Measurements from ENCODE around the gene PTBP1. TPM values are rescaled to one million over a fixed set of nuclear protein-coding genes. Genes with fewer than 3 reads are reported as not detected.

PTBP1 gene
- total and polyA plus RNA-seq, 2 of the 13 experiments (the other 11 are each of a cell fraction or from before 2014, with no cell fraction given) = 195 to 288 TPM

DNA sequence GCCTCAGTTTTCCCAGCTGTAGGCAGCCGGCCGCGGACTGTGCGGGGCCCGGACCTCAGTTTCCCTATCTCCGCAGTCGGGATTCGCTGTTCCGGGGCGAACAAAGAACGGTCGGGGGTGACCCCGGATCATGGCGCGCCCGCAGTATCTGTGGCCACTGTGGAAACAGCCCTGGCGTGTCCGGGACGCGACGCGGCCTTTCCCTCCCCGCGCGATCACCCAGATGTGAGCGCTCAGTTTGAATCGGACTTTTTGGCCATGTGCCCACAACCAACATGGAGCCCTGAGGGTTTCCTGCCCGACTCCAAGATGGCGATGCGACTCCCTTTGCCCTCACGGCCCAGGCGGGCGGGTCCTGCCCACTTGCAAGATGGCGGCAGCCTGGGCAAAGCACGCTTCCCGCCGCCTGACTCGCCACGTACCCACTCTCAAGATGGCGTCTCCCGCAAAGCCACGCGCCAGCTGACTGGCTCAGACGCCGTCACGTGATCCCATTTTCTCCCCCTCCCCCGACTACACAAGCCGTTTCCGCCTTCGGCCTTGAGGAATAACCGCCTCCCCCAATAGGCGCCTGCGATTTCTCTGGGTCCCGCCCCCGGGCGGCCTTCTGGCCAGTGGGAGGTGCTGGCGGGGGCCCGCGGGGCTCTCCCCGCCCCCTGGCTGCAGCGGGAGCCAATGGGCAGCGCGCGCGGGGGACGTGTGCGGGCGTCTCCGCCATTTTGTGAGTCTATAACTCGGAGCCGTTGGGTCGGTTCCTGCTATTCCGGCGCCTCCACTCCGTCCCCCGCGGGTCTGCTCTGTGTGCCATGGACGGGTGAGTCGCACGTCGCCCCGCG, at the start of gene PTBP1 (continued):
- TF ChIP-seq, protein P1, sequence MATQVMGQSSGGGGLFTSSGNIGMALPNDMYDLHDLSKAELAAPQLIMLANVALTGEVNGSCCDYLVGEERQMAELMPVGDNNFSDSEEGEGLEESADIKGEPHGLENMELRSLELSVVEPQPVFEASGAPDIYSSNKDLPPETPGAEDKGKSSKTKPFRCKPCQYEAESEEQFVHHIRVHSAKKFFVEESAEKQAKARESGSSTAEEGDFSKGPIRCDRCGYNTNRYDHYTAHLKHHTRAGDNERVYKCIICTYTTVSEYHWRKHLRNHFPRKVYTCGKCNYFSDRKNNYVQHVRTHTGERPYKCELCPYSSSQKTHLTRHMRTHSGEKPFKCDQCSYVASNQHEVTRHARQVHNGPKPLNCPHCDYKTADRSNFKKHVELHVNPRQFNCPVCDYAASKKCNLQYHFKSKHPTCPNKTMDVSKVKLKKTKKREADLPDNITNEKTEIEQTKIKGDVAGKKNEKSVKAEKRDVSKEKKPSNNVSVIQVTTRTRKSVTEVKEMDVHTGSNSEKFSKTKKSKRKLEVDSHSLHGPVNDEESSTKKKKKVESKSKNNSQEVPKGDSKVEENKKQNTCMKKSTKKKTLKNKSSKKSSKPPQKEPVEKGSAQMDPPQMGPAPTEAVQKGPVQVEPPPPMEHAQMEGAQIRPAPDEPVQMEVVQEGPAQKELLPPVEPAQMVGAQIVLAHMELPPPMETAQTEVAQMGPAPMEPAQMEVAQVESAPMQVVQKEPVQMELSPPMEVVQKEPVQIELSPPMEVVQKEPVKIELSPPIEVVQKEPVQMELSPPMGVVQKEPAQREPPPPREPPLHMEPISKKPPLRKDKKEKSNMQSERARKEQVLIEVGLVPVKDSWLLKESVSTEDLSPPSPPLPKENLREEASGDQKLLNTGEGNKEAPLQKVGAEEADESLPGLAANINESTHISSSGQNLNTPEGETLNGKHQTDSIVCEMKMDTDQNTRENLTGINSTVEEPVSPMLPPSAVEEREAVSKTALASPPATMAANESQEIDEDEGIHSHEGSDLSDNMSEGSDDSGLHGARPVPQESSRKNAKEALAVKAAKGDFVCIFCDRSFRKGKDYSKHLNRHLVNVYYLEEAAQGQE (IDR thresholded peaks at IDR 0.05; ENCODE audit: borderline replicate concordance in 1 of 2, low read depth in 1 of 2, low read length in 2 of 2) = no peak; a peak in 1 of 4 replicates
- TF ChIP-seq, protein P2, sequence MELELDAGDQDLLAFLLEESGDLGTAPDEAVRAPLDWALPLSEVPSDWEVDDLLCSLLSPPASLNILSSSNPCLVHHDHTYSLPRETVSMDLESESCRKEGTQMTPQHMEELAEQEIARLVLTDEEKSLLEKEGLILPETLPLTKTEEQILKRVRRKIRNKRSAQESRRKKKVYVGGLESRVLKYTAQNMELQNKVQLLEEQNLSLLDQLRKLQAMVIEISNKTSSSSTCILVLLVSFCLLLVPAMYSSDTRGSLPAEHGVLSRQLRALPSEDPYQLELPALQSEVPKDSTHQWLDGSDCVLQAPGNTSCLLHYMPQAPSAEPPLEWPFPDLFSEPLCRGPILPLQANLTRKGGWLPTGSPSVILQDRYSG (CRISPR knock-in tag; IDR thresholded peaks at IDR 0.05) = 0 out of 2 replicates have a peak, but pooled peaks have one; percentile 45
- TF ChIP-seq NFIC (IDR thresholded peaks at IDR 0.05; ENCODE audit: low read length) (no peak), ZNF251 (CRISPR knock-in tag; IDR thresholded peaks at IDR 0.05) (no peak), NCOR1 (IDR thresholded peaks at IDR 0.05; ENCODE audit: borderline replicate concordance, low read length) (peak; percentile 68; the same call in 1 of the 2 replicates), ZSCAN12 (CRISPR knock-in tag; IDR thresholded peaks at IDR 0.05) (no peak)
- TF ChIP-seq, protein P3, sequence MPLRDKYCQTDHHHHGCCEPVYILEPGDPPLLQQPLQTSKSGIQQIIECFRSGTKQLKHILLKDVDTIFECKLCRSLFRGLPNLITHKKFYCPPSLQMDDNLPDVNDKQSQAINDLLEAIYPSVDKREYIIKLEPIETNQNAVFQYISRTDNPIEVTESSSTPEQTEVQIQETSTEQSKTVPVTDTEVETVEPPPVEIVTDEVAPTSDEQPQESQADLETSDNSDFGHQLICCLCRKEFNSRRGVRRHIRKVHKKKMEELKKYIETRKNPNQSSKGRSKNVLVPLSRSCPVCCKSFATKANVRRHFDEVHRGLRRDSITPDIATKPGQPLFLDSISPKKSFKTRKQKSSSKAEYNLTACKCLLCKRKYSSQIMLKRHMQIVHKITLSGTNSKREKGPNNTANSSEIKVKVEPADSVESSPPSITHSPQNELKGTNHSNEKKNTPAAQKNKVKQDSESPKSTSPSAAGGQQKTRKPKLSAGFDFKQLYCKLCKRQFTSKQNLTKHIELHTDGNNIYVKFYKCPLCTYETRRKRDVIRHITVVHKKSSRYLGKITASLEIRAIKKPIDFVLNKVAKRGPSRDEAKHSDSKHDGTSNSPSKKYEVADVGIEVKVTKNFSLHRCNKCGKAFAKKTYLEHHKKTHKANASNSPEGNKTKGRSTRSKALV (CRISPR knock-in tag; IDR thresholded peaks at IDR 0.05) = 0 out of 2 replicates have a peak, but pooled peaks have one; percentile 6
- TF ChIP-seq, protein P4, sequence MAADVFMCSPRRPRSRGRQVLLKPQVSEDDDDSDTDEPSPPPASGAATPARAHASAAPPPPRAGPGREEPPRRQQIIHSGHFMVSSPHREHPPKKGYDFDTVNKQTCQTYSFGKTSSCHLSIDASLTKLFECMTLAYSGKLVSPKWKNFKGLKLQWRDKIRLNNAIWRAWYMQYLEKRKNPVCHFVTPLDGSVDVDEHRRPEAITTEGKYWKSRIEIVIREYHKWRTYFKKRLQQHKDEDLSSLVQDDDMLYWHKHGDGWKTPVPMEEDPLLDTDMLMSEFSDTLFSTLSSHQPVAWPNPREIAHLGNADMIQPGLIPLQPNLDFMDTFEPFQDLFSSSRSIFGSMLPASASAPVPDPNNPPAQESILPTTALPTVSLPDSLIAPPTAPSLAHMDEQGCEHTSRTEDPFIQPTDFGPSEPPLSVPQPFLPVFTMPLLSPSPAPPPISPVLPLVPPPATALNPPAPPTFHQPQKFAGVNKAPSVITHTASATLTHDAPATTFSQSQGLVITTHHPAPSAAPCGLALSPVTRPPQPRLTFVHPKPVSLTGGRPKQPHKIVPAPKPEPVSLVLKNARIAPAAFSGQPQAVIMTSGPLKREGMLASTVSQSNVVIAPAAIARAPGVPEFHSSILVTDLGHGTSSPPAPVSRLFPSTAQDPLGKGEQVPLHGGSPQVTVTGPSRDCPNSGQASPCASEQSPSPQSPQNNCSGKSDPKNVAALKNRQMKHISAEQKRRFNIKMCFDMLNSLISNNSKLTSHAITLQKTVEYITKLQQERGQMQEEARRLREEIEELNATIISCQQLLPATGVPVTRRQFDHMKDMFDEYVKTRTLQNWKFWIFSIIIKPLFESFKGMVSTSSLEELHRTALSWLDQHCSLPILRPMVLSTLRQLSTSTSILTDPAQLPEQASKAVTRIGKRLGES (CRISPR knock-in tag; IDR thresholded peaks at IDR 0.05; ENCODE audit: borderline replicate concordance) = no peak
